Memory B cell (primary cell): ENCODE data around the gene BTAF1.

Source experiments
- ATAC-seq: fragments of 150-1000 bp; cut with Tn5 transposase; 2 replicates; pipeline ENCODE4 v1.10.0; 2021; ENCODE audit warnings: low read depth, mild to moderate bottlenecking, moderate library complexity
- DNase-seq, 2 donors: peaks; one replicate each; pipeline ENCODE4 v3.0.0; 2022; ENCODE audit warnings: low spot score in 2 of 2
- H3K27ac Mint-ChIP-seq: one replicate; pipeline ENCODE4 v1.8.0; 2022; ENCODE audit warnings: mild to moderate bottlenecking, moderate library complexity, mixed read lengths
- H3K27me3 Mint-ChIP-seq: one replicate; pipeline ENCODE4 v1.8.0; 2022; ENCODE audit warnings: mixed read lengths
- H3K36me3 Mint-ChIP-seq: one replicate; pipeline ENCODE4 v1.8.0; 2022; ENCODE audit warnings: mild to moderate bottlenecking, mixed read lengths
- H3K4me1 Mint-ChIP-seq: one replicate; pipeline ENCODE4 v1.8.0; 2022; ENCODE audit warnings: mixed read lengths
- H3K4me3 Mint-ChIP-seq: one replicate; pipeline ENCODE4 v1.8.0; 2022; ENCODE audit warnings: mild to moderate bottlenecking, moderate library complexity, mixed read lengths
- H3K9me3 Mint-ChIP-seq: one replicate; pipeline ENCODE4 v1.8.0; 2022; ENCODE audit warnings: mixed read lengths

The BTAF1 gene

DNA sequence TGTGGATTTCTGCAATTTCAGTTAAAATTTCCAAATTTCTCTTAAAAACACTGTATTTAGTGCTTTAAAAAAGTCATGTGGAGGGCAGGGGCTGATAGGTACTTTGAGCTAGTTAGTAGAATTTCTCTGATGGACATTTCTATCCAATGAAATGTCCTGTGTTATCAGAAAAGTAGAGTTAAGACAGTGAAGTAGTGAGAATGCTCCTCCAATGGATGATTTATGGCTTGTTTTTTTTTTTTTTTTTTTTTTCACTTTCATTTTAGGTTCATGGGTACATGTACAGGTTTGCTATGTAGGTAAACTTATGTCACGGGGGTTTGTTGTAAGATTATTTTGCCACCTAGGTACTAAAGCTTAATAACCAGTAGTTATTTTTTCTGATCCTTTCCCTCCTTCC, 55.0 kb downstream of the BTAF1 start:
- peaks cover 2% of the 10 kb centered on the region for H3K9me3 Mint-ChIP-seq
- H3K4me3 Mint-ChIP-seq, result no peak overlapping the region
- peaks cover 34% of the 10 kb centered on the region for H3K36me3 Mint-ChIP-seq
- H3K4me1 Mint-ChIP-seq, result no peaks in the 10 kb centered on the region
- H3K27ac Mint-ChIP-seq, result no peak overlapping the region
- DNase-seq (no peak), ATAC-seq (no peak)
- H3K27me3 Mint-ChIP-seq, result no peaks in the 10 kb centered on the region

DNA sequence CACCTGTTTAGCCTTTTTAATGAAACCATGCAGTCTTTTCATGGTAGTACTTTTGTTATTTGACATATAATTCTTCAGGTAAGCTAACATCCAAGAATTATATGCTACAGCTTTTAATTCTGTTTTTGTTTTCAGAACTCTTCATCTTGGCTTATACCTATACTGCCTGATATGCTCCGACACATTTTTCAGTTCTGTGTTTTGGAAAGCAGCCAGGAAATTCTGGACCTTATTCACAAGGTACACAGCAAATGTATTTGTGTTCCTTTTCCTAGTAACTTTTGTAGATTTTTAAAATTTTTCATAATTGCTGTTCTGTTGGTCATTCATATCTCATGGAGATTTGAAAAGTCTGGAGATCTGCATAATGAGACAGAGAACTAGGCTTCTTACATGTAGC, 56.7 kb downstream of the BTAF1 start:
- Mint-ChIP-seq H3K36me3 (peaks cover 39% of the 10 kb centered on the region), H3K4me3 (no peak overlapping the region), H3K27ac (peak overlapping the region; percentile 13), H3K27me3 (no peaks in the 10 kb centered on the region), H3K4me1 (peaks cover 3% of the 10 kb centered on the region), H3K9me3 (peaks cover 2% of the 10 kb centered on the region)
- ATAC-seq, result no peak
- no peak for DNase-seq

DNA sequence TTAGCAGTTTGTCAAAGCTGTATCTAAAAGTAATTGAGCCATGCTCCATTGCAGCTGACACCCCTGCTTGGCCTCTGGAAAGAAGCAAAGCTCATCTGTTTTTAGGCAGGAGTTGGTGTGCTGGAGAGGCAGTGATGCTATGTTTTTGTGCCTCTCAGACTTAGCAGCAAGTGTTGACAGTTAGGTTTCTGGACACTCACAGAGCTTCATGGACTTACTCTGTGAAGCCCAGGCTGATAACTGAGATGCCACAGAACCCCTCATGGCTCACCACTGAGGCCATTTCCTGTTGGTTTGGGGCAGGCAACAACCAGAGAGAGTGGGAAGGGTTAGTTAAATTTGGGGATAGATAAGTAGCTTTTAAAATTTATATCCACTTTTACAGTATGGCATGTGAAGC, 59.8 kb downstream of the BTAF1 start:
- Mint-ChIP-seq H3K27ac (no peak overlapping the region), H3K4me3 (no peak overlapping the region), H3K36me3 (peaks cover 43% of the 10 kb centered on the region), H3K4me1 (peaks cover 3% of the 10 kb centered on the region), H3K9me3 (peaks cover 2% of the 10 kb centered on the region), H3K27me3 (no peaks in the 10 kb centered on the region)
- no peak for ATAC-seq
- DNase-seq, result no peak

DNA sequence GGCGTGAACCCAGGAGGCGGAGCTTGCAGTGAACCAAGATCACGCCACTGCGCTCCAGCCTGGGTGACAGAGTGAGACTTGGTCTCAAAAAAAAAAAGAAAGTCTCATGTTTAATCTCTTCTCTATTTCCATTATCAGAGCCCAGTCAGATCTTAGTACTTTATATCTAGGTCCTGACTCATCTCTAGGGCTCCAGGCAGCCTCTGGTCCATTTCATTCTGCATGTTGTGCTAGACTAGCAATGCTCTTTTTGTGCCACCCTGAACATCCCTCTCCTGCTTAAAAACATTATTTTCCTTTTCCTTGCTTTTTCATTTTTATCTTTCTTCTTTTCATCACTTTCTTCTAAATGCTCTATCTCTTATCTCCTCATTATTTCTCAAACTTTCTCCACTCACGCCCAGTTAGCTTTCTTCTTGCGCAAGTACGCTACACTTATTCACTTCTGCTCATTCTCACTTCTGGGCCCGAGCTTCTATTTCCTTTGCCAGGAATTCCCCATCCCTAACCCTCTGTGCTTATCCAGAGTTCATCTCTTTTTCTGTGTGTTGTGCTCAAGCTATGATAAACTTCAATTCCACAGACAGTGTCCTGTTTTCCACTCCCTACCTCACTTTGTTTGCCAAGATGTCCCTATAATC, 63.9 kb downstream of the BTAF1 start:
- no peak for ATAC-seq
- no peak overlapping the region for H3K27ac Mint-ChIP-seq
- H3K9me3 Mint-ChIP-seq, result no peaks in the 10 kb centered on the region
- peaks cover 34% of the 10 kb centered on the region for H3K36me3 Mint-ChIP-seq
- H3K27me3 Mint-ChIP-seq, result no peaks in the 10 kb centered on the region
- DNase-seq, result no peak
- H3K4me3 Mint-ChIP-seq, result no peak overlapping the region
- peaks cover 3% of the 10 kb centered on the region for H3K4me1 Mint-ChIP-seq

DNA sequence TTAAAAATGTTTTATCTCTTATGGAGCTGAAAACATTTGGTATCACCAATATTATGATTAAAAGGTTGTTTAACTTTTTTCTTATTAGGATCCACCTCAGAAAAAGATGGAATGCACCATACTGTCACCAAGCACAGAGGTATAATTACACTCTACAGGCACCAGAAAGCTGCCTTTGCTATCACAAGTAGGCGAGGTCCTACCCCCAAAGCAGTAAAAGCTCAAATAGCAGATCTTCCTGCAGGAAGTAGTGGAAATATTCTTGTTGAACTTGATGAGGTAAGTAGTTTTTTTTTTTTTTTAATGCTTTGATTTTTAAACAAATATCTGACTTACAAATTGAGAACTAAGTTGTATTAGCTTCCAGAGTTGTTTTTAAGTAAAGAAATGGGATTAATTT, 68.5 kb downstream of the BTAF1 start:
- DNase-seq, result no peak
- ATAC-seq, result no peak
- no peak overlapping the region for H3K27ac Mint-ChIP-seq
- H3K27me3 Mint-ChIP-seq, result no peaks in the 10 kb centered on the region
- H3K4me3 Mint-ChIP-seq, result no peak overlapping the region
- peaks cover 24% of the 10 kb centered on the region for H3K36me3 Mint-ChIP-seq
- H3K9me3 Mint-ChIP-seq, result no peaks in the 10 kb centered on the region
- H3K4me1 Mint-ChIP-seq, result no peaks in the 10 kb centered on the region

DNA sequence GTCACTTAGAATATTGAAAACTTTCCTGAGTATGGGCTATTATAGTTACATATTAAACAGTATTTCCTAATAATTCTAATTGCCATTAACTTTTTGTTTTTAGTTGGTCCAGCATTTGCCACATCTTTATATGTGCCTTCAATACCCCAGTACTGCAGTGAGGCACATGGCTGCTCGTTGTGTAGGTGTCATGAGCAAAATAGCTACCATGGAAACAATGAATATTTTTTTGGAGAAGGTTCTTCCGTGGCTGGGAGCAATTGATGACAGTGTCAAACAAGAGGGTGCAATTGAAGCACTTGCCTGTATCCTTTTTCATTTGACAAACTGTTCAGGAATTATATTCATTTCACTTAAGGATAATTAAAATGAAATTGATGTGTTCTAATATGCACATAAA, 72.7 kb downstream of the BTAF1 start:
- no peak for ATAC-seq
- Mint-ChIP-seq H3K4me1 (no peaks in the 10 kb centered on the region), H3K36me3 (peaks cover 35% of the 10 kb centered on the region)

DNA sequence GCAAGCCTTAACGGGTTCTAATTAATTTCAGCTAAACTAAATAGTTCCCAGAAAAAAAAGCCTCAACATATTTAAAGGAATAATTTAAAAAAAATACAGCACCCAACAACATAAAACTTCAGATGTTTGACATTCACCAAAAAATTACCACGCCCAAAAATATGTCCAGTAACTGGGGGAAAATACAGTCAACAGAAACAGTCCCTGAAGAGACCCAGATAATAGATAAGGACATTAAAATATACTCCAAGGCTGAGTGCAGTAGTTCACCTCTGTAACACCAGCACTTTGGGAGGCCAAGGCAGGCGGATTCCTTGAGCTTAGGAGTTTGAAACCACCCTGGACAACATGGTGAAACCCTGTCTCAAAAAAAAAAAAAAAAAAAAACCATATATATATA, 78.0 kb downstream of the BTAF1 start:
- H3K36me3 Mint-ChIP-seq, result peaks cover 42% of the 10 kb centered on the region
- no peak overlapping the region for H3K27ac Mint-ChIP-seq
- H3K27me3 Mint-ChIP-seq, result no peaks in the 10 kb centered on the region
- H3K9me3 Mint-ChIP-seq, result peaks cover 4% of the 10 kb centered on the region
- no peaks in the 10 kb centered on the region for H3K4me1 Mint-ChIP-seq
- ATAC-seq (no peak), DNase-seq (no peak)
- no peak overlapping the region for H3K4me3 Mint-ChIP-seq

More for the DNA sequence above, 72.7 kb downstream of the BTAF1 start:
- Mint-ChIP-seq H3K9me3 (peaks cover 3% of the 10 kb centered on the region), H3K27ac (no peak overlapping the region), H3K4me3 (no peak overlapping the region), H3K27me3 (no peaks in the 10 kb centered on the region)
- DNase-seq, result no peak

DNA sequence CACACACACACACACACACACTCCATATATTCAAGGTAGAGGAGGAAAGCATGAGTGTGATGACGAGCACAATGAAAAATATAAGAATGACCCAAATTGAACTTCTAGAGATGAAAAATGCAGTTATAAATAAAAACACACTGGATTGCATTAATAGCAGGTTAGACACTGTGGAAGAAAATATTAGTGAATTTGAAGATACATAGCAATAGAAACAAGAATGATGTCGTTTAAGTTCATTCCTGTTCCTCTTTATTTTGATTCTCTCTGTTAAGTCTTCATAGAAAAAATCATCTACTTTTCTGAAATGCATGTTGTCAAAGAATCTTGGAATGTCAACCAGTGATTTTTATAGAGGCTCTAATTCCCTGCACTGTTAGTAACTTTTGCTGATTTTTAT, 78.4 kb downstream of the BTAF1 start:
- peaks cover 4% of the 10 kb centered on the region for H3K9me3 Mint-ChIP-seq
- DNase-seq, result no peak
- peaks cover 42% of the 10 kb centered on the region for H3K36me3 Mint-ChIP-seq
- no peak for ATAC-seq
- H3K4me3 Mint-ChIP-seq, result no peak overlapping the region
- no peaks in the 10 kb centered on the region for H3K4me1 Mint-ChIP-seq
- H3K27me3 Mint-ChIP-seq, result no peaks in the 10 kb centered on the region
- no peak overlapping the region for H3K27ac Mint-ChIP-seq

DNA sequence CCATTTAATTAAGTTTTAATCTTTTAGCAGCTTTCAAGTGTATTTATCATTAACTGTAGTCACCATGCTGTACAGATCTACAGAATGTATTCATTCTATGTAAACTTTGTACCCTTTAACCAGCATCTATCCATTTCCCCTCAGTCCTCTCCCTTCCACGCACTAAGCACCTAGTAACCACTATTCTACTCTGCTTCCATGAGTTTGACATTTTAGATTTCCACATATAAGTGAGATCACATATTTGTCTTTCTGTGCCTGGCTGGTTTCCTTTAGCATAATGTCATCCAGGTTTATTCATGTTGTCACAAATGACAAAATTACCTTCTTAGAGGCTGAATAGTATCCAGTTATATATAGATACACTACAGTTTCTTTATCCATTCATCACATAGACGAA, 79.7 kb downstream of the BTAF1 start:
- Mint-ChIP-seq H3K36me3 (peaks cover 39% of the 10 kb centered on the region), H3K9me3 (peaks cover 4% of the 10 kb centered on the region), H3K27me3 (no peaks in the 10 kb centered on the region)

DNA sequence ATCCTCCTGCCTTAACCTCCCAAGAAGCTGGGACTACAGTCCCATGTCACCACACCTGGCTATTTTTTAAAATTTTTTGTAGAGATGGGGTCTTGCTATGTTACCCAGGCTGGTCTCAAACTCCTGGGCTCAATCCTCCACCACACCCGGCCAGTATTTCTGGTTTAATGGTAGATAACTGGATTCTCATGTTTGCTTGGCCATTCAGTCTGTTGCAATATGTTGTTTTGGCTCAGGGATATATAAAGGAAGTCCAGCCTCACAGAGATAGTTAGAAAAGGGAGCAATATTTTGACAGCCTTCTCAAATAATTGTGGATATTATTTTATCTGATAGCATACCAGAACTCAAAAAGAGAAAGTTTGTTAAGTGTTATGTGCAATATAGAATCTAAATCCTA, 82.4 kb downstream of the BTAF1 start:
- ATAC-seq (no peak), DNase-seq (no peak)
- peaks cover 2% of the 10 kb centered on the region for H3K4me1 Mint-ChIP-seq
- no peak overlapping the region for H3K27ac Mint-ChIP-seq
- peaks cover 2% of the 10 kb centered on the region for H3K9me3 Mint-ChIP-seq
- H3K36me3 Mint-ChIP-seq, result peaks cover 33% of the 10 kb centered on the region
- no peaks in the 10 kb centered on the region for H3K27me3 Mint-ChIP-seq
- H3K4me3 Mint-ChIP-seq, result no peak overlapping the region

More for the DNA sequence above, 79.7 kb downstream of the BTAF1 start:
- ATAC-seq (no peak), DNase-seq (no peak)
- Mint-ChIP-seq H3K4me1 (no peaks in the 10 kb centered on the region), H3K27ac (no peak overlapping the region), H3K4me3 (no peak overlapping the region)

DNA sequence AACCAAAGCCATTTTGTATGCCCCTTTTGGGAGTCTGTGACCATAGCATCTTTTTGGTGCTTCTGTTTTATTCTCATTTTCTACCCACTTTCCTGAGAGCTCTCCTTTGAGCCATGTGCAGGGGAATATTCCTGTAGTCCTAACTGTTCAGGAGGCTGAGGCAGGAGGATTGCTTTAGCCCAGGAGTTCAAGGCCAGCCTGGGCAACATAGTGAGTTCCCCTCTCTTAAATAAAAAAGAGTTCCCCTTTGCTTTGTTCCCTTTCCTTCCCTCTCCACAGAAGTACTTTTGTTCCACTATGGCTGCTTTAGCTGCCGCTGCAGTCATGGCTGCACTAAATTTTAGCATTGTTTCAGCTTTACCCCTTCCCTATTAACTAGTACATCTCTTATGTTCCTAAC, 85.9 kb downstream of the BTAF1 start:
- Mint-ChIP-seq H3K4me1 (peaks cover 2% of the 10 kb centered on the region), H3K9me3 (peaks cover 2% of the 10 kb centered on the region), H3K4me3 (no peak overlapping the region), H3K27ac (no peak overlapping the region), H3K36me3 (peaks cover 21% of the 10 kb centered on the region), H3K27me3 (no peaks in the 10 kb centered on the region)
- ATAC-seq (no peak), DNase-seq (no peak)

DNA sequence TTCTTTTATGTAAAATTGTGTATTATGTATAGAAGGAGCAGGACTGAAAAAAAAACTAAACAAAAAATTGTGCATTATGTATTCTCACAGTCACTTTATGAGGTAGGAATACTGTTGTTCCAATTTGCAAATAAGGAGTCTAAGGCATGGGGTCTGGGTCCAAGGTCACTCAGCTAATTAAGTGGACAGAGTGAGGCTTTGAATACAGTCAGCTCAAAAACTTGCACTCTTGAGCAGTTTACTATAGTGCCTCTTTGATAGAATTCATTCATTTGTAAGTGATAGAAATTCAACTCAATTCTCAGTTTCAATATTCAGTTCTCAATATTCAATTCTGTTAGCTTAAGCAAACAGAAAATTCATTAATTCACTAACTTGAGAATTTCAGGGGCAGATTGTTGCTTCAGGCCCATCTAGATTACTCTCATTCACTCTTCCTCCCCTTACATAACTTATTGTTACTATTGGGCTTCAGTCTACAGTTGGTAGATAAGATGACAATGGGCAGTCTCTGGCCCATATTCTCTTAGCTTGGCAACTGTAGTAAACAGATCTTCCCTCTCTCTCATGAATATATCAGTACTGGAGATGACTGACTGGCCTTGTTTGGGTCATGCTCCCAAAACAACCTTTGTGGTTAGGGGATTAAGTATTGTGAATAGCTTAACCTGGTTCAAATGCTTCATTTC, 86.6 kb downstream of the BTAF1 start:
- peaks cover 15% of the 10 kb centered on the region for H3K36me3 Mint-ChIP-seq
- H3K27me3 Mint-ChIP-seq, result no peaks in the 10 kb centered on the region
- DNase-seq (no peak), ATAC-seq (no peak)
- peaks cover 2% of the 10 kb centered on the region for H3K4me1 Mint-ChIP-seq
- no peaks in the 10 kb centered on the region for H3K9me3 Mint-ChIP-seq
- H3K27ac Mint-ChIP-seq, result peak overlapping the region; percentile 5
- no peak overlapping the region for H3K4me3 Mint-ChIP-seq

DNA sequence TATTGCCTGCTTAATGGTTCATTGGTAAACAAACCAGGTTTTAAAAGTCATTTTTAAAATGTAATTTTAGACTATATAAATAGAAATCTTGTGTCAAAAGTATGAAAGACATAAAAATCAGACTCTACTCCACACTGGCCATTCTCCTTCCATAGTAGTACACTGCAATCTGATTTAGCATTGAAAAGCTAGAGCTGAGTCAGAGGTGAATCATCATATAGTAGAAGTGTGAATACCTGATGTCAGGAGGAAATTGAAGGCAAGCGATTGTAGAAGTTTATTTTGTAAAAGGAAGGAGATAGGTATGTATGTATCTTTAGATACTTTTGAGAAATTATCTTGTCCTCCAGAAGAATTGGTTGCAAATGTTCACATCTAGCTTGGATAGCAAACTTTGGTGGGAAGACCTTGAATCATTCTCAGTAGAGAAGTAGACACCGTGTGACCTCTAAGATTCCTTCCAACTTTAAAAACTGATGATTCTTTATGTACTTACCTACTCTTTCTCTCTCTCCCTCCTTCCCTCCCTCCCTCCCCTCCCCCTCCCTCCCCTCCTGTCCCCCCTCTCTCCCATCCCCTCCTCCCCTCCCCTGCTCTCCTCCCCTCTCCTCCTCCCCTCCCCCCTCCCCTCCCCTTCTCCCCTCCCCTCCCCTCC, 88.1 kb downstream of the BTAF1 start:
- Mint-ChIP-seq H3K4me3 (no peak overlapping the region), H3K36me3 (peaks cover 18% of the 10 kb centered on the region), H3K4me1 (peaks cover 2% of the 10 kb centered on the region), H3K27ac (no peak overlapping the region), H3K9me3 (no peaks in the 10 kb centered on the region), H3K27me3 (no peaks in the 10 kb centered on the region)
- no peak for DNase-seq
- ATAC-seq, result no peak

DNA sequence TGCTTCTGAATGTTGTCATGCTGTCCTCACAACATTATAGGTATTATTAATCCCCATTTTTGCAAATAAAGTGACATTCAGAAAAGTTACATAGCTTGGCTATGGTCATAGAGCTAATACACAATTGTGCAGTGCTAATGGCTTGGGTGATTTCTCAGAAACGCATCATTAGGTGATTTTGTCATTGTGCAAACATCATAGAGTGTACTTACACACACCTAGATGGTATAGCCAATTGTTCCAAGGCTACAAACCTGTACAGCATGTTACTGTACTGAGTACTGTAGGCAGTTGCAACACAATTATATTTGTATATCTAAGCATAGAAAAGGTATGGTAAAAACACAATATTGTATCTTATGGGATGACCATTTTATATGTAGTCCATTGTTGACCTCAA, 91.0 kb downstream of the BTAF1 start:
- H3K27me3 Mint-ChIP-seq, result no peaks in the 10 kb centered on the region
- H3K27ac Mint-ChIP-seq, result no peak overlapping the region
- H3K36me3 Mint-ChIP-seq, result peaks cover 31% of the 10 kb centered on the region
- H3K9me3 Mint-ChIP-seq, result no peaks in the 10 kb centered on the region
- no peak for ATAC-seq
- H3K4me3 Mint-ChIP-seq, result no peak overlapping the region
- H3K4me1 Mint-ChIP-seq, result no peaks in the 10 kb centered on the region
- DNase-seq, result no peak
